Endothelial cell of umbilical vein (primary cell): Measurements from ENCODE around the gene TENM4. TPM values are rescaled to one million over a fixed set of nuclear protein-coding genes. Genes with fewer than 3 reads are reported as not detected.

Experiments
- BruUV-seq: library from RNA; stranded (reverse); fragments of 400-500 nt; replicated peaks from 2 replicates; lab custom pipeline; 2021; lab: Mats Ljungman, UMichigan
- CTCF ChIA-PET: fragments of 300-600, 350-600 bp; sonication (Branson Sonifier 250); formaldehyde crosslinking; loops from one replicate; lab custom pipeline; 2021; ENCODE audit warnings: antibody characterized with exemption, inconsistent platforms; lab: Charles Lee
- POLR2A ChIA-PET: fragments of 300-600, 350-600 bp; sonication (Branson Sonifier 250); formaldehyde crosslinking; loops from one replicate; lab custom pipeline; 2021; ENCODE audit warnings: antibody characterized with exemption, inconsistent platforms; lab: Charles Lee
- DNase-seq: peaks from one replicate; pipeline ENCODE4 v3.0.0-alpha.2; 2011; ENCODE audit warnings: low read depth, low spot score
- FAIRE-seq: peaks from 2 replicates; lab custom pipeline; 2011; peaks lifted over from hg19 to GRCh38; lab: Jason Lieb, UNC
- H2AFZ ChIP-seq: 2 replicates; pipeline ENCODE4 v1.6.0; 2012; ENCODE audit warnings: low read depth, low read length, control low read depth, inconsistent platforms
- H3K27ac ChIP-seq: 2 replicates; pipeline ENCODE4 v1.5.1; 2011; ENCODE audit warnings: low read depth, mild to moderate bottlenecking, control low read depth, low read length, moderate library complexity; ENCODE audit not compliant: insufficient read depth
- H3K27me3 ChIP-seq, 2 experiments: 2 replicates each; pipeline versions ENCODE4 v1.6.0 to v1.6.1; 2011; ENCODE audit warnings: low read length in 2 of 2, mixed read lengths in 1 of 2; ENCODE audit not compliant: control insufficient read depth in 2 of 2, insufficient read depth in 2 of 2
- H3K36me3 ChIP-seq, 2 experiments: 2 replicates in 1 of 2; 3 replicates in 1 of 2; pipeline ENCODE4 v1.5.1; 2011; ENCODE audit warnings: low read length in 2 of 2, mild to moderate bottlenecking in 1 of 2, moderate library complexity in 1 of 2; ENCODE audit not compliant: control insufficient read depth in 2 of 2, insufficient read depth in 2 of 2; ENCODE audit errors: extremely low read depth in 1 of 2
- H3K4me1 ChIP-seq: 3 replicates; pipeline ENCODE4 v1.5.1; 2011; ENCODE audit warnings: mild to moderate bottlenecking, low read length; ENCODE audit not compliant: control insufficient read depth, insufficient read depth; ENCODE audit errors: extremely low read depth
- H3K4me2 ChIP-seq: 2 replicates; pipeline ENCODE4 v1.6.1; 2011; ENCODE audit warnings: low read length, control low read depth, mixed read lengths; ENCODE audit not compliant: insufficient read depth
- H3K4me3 ChIP-seq, 3 experiments: fragments of 200-600 bp in 1 of 3; sonication (generic), shearing (Covaris generic) in 1 of 3; replicated peaks in 1 of 3; 2 replicates each; pipeline ENCODE4 v1.5.1; 2011 to 2016; ENCODE audit warnings: control low read depth in 3 of 3, low read length in 3 of 3, mild to moderate bottlenecking in 2 of 3, inconsistent platforms in 1 of 3, low read depth in 1 of 3, moderate library complexity in 1 of 3; ENCODE audit not compliant: insufficient read depth in 1 of 3
- H3K79me2 ChIP-seq: 2 replicates; pipeline ENCODE4 v1.6.0; 2012; ENCODE audit warnings: low read length, inconsistent platforms; ENCODE audit not compliant: control insufficient read depth, insufficient read depth
- H3K9ac ChIP-seq: replicated peaks from 2 replicates; pipeline ENCODE3; 2011; ENCODE audit warnings: low read length, control low read depth; ENCODE audit not compliant: insufficient read depth; ENCODE audit errors: extremely low read depth
- H3K9me1 ChIP-seq: replicated peaks from 3 replicates; pipeline ENCODE4 v1.6.0; 2011; ENCODE audit warnings: mild to moderate bottlenecking, low read length; ENCODE audit not compliant: control insufficient read depth, insufficient read depth; ENCODE audit errors: extremely low read depth
- H3K9me3 ChIP-seq: replicated peaks from 2 replicates; pipeline ENCODE4 v1.5.1; 2012; ENCODE audit warnings: low read length, inconsistent platforms; ENCODE audit not compliant: control insufficient read depth, insufficient read depth
- H4K20me1 ChIP-seq: replicated peaks from 2 replicates; pipeline ENCODE3; 2011; ENCODE audit warnings: mild to moderate bottlenecking, low read length; ENCODE audit not compliant: control insufficient read depth, insufficient read depth; ENCODE audit errors: extremely low read depth
- CTCF ChIP-seq, 2 donors: IDR thresholded peaks; 1 replicate in 1 of 2; 2 replicates in 1 of 2; pipeline ENCODE4 v1.5.1; 2011; ENCODE audit warnings: low read length in 2 of 2, mild to moderate bottlenecking in 2 of 2, moderate library complexity in 2 of 2, control low read depth in 1 of 2, inconsistent platforms in 1 of 2, low read depth in 1 of 2; ENCODE audit not compliant: insufficient read depth in 1 of 2; ENCODE audit errors: extremely low read depth in 1 of 2
- EZH2 ChIP-seq: IDR thresholded peaks from 2 replicates; pipeline ENCODE4 v1.6.1; 2012; ENCODE audit warnings: borderline replicate concordance, low read depth, mild to moderate bottlenecking, moderate library complexity, low read length, inconsistent platforms; ENCODE audit not compliant: severe bottlenecking
- FOS ChIP-seq: IDR thresholded peaks from 2 replicates; pipeline ENCODE4 v1.6.1; 2011; ENCODE audit warnings: mild to moderate bottlenecking, low read length, moderate library complexity, borderline replicate concordance; ENCODE audit not compliant: insufficient read depth
- GATA2 ChIP-seq: IDR thresholded peaks from 2 replicates; pipeline ENCODE4 v1.7.0; 2011; ENCODE audit warnings: low read depth, mild to moderate bottlenecking, moderate library complexity, mixed read lengths, low read length; ENCODE audit not compliant: insufficient read length, insufficient read depth
- JUN ChIP-seq: IDR thresholded peaks from 2 replicates; pipeline ENCODE4 v1.6.1; 2011; ENCODE audit warnings: borderline replicate concordance, low read depth; ENCODE audit not compliant: insufficient read length, insufficient read depth
- MAX ChIP-seq: IDR thresholded peaks from 2 replicates; pipeline ENCODE4 v1.6.1; 2011; ENCODE audit not compliant: insufficient read depth, insufficient read length
- MYC ChIP-seq: IDR thresholded peaks from one replicate; pipeline ENCODE4 v1.6.1; 2011; ENCODE audit warnings: mild to moderate bottlenecking, low read depth, low read length
- POLR2A ChIP-seq: IDR thresholded peaks from 2 replicates; pipeline ENCODE4 v1.6.1; 2012; ENCODE audit warnings: low read depth, mild to moderate bottlenecking, control low read depth, low read length
- POLR2AphosphoS5 ChIP-seq: IDR thresholded peaks from 2 replicates; pipeline ENCODE4 v1.6.1; 2012; ENCODE audit warnings: low read depth, mild to moderate bottlenecking, control low read depth, low read length, moderate library complexity; ENCODE audit not compliant: insufficient read depth
- dilution Hi-C: fragments of 300-500 bp; cut with MboI; formaldehyde crosslinking; loops from one replicate; pipeline ENCODE4 v1.15.0; 2019; ENCODE audit warnings: low sequenced_read_pairs; ENCODE audit not compliant: extremely low pct_ligation_motif_present
- intact Hi-C: fragments of 100-400 bp; cut with micrococcal nuclease; formaldehyde crosslinking; loops from one replicate; pipeline ENCODE4 v1.10.0; 2022
- polyA plus RNA-seq, 4 experiments: library from polyadenylated mRNA; depleted of rRNA in 3 of 4; stranded (reverse) in 3 of 4; unstranded in 1 of 4; fragments of >200 nt; gene quantifications; 2 replicates each; pipeline versions ENCODE4 v1.2.1 to v1.2.3, GENCODE V29; 2011 to 2012; ENCODE audit warnings: missing spikeins in 1 of 4
- total RNA-seq: library from RNA; stranded (reverse); gene quantifications from 2 replicates; pipeline ENCODE4 v1.2.3, GENCODE V29; 2021

Gene TENM4
- total and polyA plus RNA-seq, 2 donors (not counting 3 experiments of a cell fraction or from before 2014, with no cell fraction given), result 0.06 to 0.27 TPM

- POLR2A ChIA-PET, result no interaction called here
- Histone ChIP-seq H3K79me2 (no peaks in the 10 kb centered on the region), H3K4me3 (no peak overlapping the region), H3K4me2 (no peak overlapping the region), H3K9ac (no peak overlapping the region), H3K27ac (no peak overlapping the region), H3K4me1 (no peaks in the 10 kb centered on the region), H3K36me3 (no peaks in the 10 kb centered on the region), H3K9me3 (no peaks in the 10 kb centered on the region), H3K27me3 (no peaks in the 10 kb centered on the region), H3K9me1 (no peaks in the 10 kb centered on the region), H4K20me1 (no peaks in the 10 kb centered on the region), H2AFZ (no peak overlapping the region)
- BruUV-seq, result no TSS peak
- dilution Hi-C loops (no loop called here), intact Hi-C loops (no loop called here)
- no peak for DNase-seq
- TF ChIP-seq MYC (no peak), POLR2AphosphoS5 (no peak), EZH2 (no peak), GATA2 (no peak), FOS (no peak), POLR2A (no peak), MAX (no peak), CTCF (IDR thresholded peaks at IDR 0.05; ENCODE audit: extremely low read depth in 1 of 2, insufficient read depth in 1 of 2, low read depth in 1 of 2, low read length in 2 of 2) (no peak), JUN (no peak)
- no peak for FAIRE-seq
- CTCF ChIA-PET, result no interaction called here
Measured at GRCh38 chr11:79220171-79220570, 220.7 kb downstream of the TENM4 start.
